Fibroblast of lung (primary cell): Measurements from ENCODE around the gene PAK3. TPM values are rescaled to one million over a fixed set of nuclear protein-coding genes. Genes with fewer than 3 reads are reported as not detected.
A peak's percentile ranks its signal among the peaks of the same experiment; 100 is the strongest.

Experiments
- DNase-seq, 2 donors: peaks; one replicate each; pipeline versions ENCODE4 v3.0.0 to v3.0.0-alpha.2; 2010; ENCODE audit warnings: low read depth in 2 of 2
- H2AFZ ChIP-seq: 2 replicates; pipeline ENCODE4 v1.5.1; 2012; ENCODE audit warnings: low read length, control low read depth, inconsistent platforms
- H3K27ac ChIP-seq: 2 replicates; pipeline ENCODE4 v1.5.1; 2011; ENCODE audit warnings: low read length, control low read depth; ENCODE audit not compliant: insufficient read depth
- H3K27me3 ChIP-seq: 2 replicates; pipeline ENCODE4 v1.5.1; 2011; ENCODE audit warnings: mild to moderate bottlenecking, low read length; ENCODE audit not compliant: control insufficient read depth, insufficient read depth
- H3K36me3 ChIP-seq: 2 replicates; pipeline ENCODE4 v1.5.1; 2011; ENCODE audit warnings: low read length; ENCODE audit not compliant: control insufficient read depth, insufficient read depth
- H3K4me1 ChIP-seq: 2 replicates; pipeline ENCODE4 v1.5.1; 2011; ENCODE audit warnings: low read length; ENCODE audit not compliant: control insufficient read depth, insufficient read depth; ENCODE audit errors: extremely low read depth
- H3K4me2 ChIP-seq: 2 replicates; pipeline ENCODE4 v1.5.1; 2011; ENCODE audit warnings: low read length, control low read depth; ENCODE audit not compliant: insufficient read depth; ENCODE audit errors: extremely low read depth
- H3K4me3 ChIP-seq, 4 experiments: fragments of 200-600 bp in 1 of 4; sonication (generic) in 1 of 4; replicated peaks in 1 of 4; 2 replicates each; pipeline ENCODE4 v1.5.1; 2011 to 2016; ENCODE audit warnings: low read length in 4 of 4, low read depth in 3 of 4, mild to moderate bottlenecking in 3 of 4, control low read depth in 2 of 4, inconsistent platforms in 1 of 4, mixed read lengths in 1 of 4; ENCODE audit not compliant: insufficient read depth in 1 of 4; ENCODE audit errors: control extremely low read depth in 1 of 4
- H3K79me2 ChIP-seq: 2 replicates; pipeline ENCODE4 v1.5.1; 2012; ENCODE audit warnings: mild to moderate bottlenecking, low read length, inconsistent platforms; ENCODE audit not compliant: control insufficient read depth, insufficient read depth
- H3K9ac ChIP-seq: 2 replicates; pipeline ENCODE4 v1.5.1; 2011; ENCODE audit warnings: mild to moderate bottlenecking, low read length, control low read depth; ENCODE audit not compliant: insufficient read depth
- H3K9me3 ChIP-seq: 2 replicates; pipeline ENCODE4 v1.5.1; 2012; ENCODE audit warnings: low read depth, low read length; ENCODE audit not compliant: control insufficient read depth, insufficient read depth
- H4K20me1 ChIP-seq: 2 replicates; pipeline ENCODE4 v1.5.1; 2011; ENCODE audit warnings: low read length; ENCODE audit not compliant: control insufficient read depth, insufficient read depth; ENCODE audit errors: extremely low read depth
- CTCF ChIP-seq, 2 donors: IDR thresholded peaks in 1 of 2; conservative IDR thresholded peaks in 1 of 2; 1 replicate in 1 of 2; 2 replicates in 1 of 2; pipeline ENCODE4 v1.5.1; 2011 to 2012; ENCODE audit warnings: low read length in 2 of 2, control low read depth in 1 of 2, inconsistent platforms in 1 of 2, low read depth in 1 of 2, mild to moderate bottlenecking in 1 of 2
- EZH2 ChIP-seq: IDR thresholded peaks from 2 replicates; pipeline ENCODE4 v1.5.1; 2012; ENCODE audit warnings: low read length, control low read depth, mild to moderate bottlenecking; ENCODE audit errors: missing control alignments
- polyA plus RNA-seq, 2 donors: library from polyadenylated mRNA; depleted of rRNA in 1 of 2; stranded (reverse) in 1 of 2; unstranded in 1 of 2; fragments of >200 nt; gene quantifications; 2 replicates each; pipeline ENCODE4 v1.2.1, GENCODE V29; 2011 to 2012; ENCODE audit warnings: missing spikeins in 1 of 2
- total RNA-seq: library from RNA; depleted of rRNA; stranded (reverse); fragments of >200 nt; gene quantifications from 2 replicates; pipeline ENCODE4 v1.2.1, GENCODE V29; 2014

Gene PAK3
- total and polyA plus RNA-seq, 2 donors (not counting 1 experiment from before 2014, with no cell fraction given) = 0.19 to 2.0 TPM

GRCh38 chrX:111265486-111265885 is 169.5 kb downstream of the PAK3 start:
- Histone ChIP-seq H3K9ac (no peak overlapping the region), H4K20me1 (no peaks in the 10 kb centered on the region), H3K27ac (no peak overlapping the region), H3K27me3 (no peaks in the 10 kb centered on the region), H3K4me2 (no peak overlapping the region), H2AFZ (no peak overlapping the region), H3K4me3 (no peak overlapping the region), H3K4me1 (no peaks in the 10 kb centered on the region), H3K9me3 (no peaks in the 10 kb centered on the region), H3K36me3 (no peaks in the 10 kb centered on the region), H3K79me2 (no peaks in the 10 kb centered on the region)
- no peak for TF ChIP-seq EZH2
- DNase-seq = no peak

DNA sequence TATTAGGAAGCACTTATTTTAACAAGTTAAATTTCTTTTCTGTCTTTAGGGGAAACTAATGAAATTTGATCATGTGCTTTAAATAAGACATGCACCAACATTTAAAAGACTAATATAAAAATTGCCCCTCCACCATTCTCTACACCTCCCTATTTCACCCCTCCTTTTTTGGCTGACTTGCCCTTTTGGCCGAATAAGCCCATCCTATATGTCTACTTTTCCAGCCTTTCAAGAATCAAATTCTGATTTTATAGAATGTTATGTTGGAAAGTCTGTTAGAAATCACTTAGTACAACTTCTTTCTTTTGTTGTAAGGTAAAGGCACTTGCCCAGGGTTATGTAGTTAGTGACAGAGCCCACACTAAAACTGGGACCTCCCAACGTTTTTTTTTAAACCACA is 172.5 kb downstream of the PAK3 start:
- Histone ChIP-seq H3K4me3 (no peak overlapping the region), H3K4me2 (no peak overlapping the region), H3K9ac (no peak overlapping the region)

DNA sequence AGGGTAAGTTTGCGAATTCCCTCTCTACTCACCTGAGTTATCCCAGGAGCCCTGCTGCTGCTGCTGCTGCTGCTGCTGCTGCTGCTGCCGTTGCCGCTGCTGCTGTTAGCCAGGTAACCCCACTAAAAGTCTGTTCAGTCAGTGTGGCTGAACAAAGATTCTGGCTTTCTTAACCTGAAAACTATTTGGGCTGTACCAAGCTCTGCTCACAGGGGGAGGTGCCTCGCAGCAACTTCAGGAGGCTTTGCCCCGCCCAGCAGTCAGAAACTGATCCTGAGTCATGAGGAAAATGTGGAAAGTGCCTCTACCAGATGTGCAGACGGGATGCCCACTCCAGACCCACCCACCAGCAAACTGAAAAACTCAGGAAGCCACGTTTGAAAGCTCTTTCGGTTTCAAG is 174.3 kb downstream of the PAK3 start, which contains the start of gene CAPN6:
TSS of gene CAPN6 (minus strand) at position 145 of the 400 bp plus-strand sequence. CDS start 6,547 bp downstream, outside the sequence.
- DNase-seq = peak in 1 of 2 donors; percentile 13
- H3K9me3 ChIP-seq = no peaks in the 10 kb centered on the region
- no peaks in the 10 kb centered on the region for H3K79me2 ChIP-seq
- H3K4me1 ChIP-seq = no peaks in the 10 kb centered on the region
- no peak within 1 kb of the TSS for H2AFZ ChIP-seq
- H3K4me2 ChIP-seq = no peak within 1 kb of the TSS
- TF ChIP-seq CTCF (conservative IDR thresholded peaks at IDR 0.05 in 1 of 2, IDR thresholded peaks at IDR 0.05 in 1 of 2; ENCODE audit: low read depth in 1 of 2, low read length in 2 of 2) (no peak), EZH2 (no peak)
- H3K9ac ChIP-seq = no peak within 1 kb of the TSS
- H3K27me3 ChIP-seq = no peaks in the 10 kb centered on the region
- no peak within 1 kb of the TSS for H3K4me3 ChIP-seq
- H3K36me3 ChIP-seq = no peaks in the 10 kb centered on the region
- H3K27ac ChIP-seq = no peak within 1 kb of the TSS
- no peaks in the 10 kb centered on the region for H4K20me1 ChIP-seq

More for the DNA sequence above, 172.5 kb downstream of the PAK3 start:
- no peak for DNase-seq
- Histone ChIP-seq H3K4me1 (no peaks in the 10 kb centered on the region), H3K36me3 (no peaks in the 10 kb centered on the region), H3K9me3 (no peaks in the 10 kb centered on the region), H3K27me3 (no peaks in the 10 kb centered on the region), H3K79me2 (no peaks in the 10 kb centered on the region), H4K20me1 (no peaks in the 10 kb centered on the region), H3K27ac (no peak overlapping the region), H2AFZ (no peak overlapping the region)
- TF ChIP-seq EZH2 = no peak

Other genes starting within 250 kb of the PAK3 start
- under 0.01 TPM in 1 of 2 replicates, not detected in the other for gene CAPN6, start 174.3 kb downstream of the PAK3 start, total RNA-seq
- 0.03 TPM in 1 of 2 replicates, not detected in the other for gene CAPN6, start 174.3 kb downstream of the PAK3 start, polyA plus RNA-seq